Endothelial cell of umbilical vein (primary cell): ENCODE measurements around the gene SELENOH. TPM values are rescaled to one million over a fixed set of nuclear protein-coding genes. Genes with fewer than 3 reads are reported as not detected.

Experiments used
- BruUV-seq: library from RNA; stranded (reverse); fragments of 400-500 nt; replicated peaks from 2 replicates; lab custom pipeline; 2021; lab: Mats Ljungman, UMichigan
- CTCF ChIA-PET: fragments of 300-600, 350-600 bp; sonication (Branson Sonifier 250); formaldehyde crosslinking; loops from one replicate; lab custom pipeline; 2021; ENCODE audit warnings: antibody characterized with exemption, inconsistent platforms; lab: Charles Lee
- POLR2A ChIA-PET: fragments of 300-600, 350-600 bp; sonication (Branson Sonifier 250); formaldehyde crosslinking; loops from one replicate; lab custom pipeline; 2021; ENCODE audit warnings: antibody characterized with exemption, inconsistent platforms; lab: Charles Lee
- DNase-seq: peaks from one replicate; pipeline ENCODE4 v3.0.0-alpha.2; 2011; ENCODE audit warnings: low read depth, low spot score
- FAIRE-seq: peaks from 2 replicates; lab custom pipeline; 2011; peaks lifted over from hg19 to GRCh38; lab: Jason Lieb, UNC
- H2AFZ ChIP-seq: 2 replicates; pipeline ENCODE4 v1.6.0; 2012; ENCODE audit warnings: low read depth, low read length, control low read depth, inconsistent platforms
- H3K27ac ChIP-seq: 2 replicates; pipeline ENCODE4 v1.5.1; 2011; ENCODE audit warnings: low read depth, mild to moderate bottlenecking, control low read depth, low read length, moderate library complexity; ENCODE audit not compliant: insufficient read depth
- H3K27me3 ChIP-seq, 2 experiments: 2 replicates each; pipeline versions ENCODE4 v1.6.0 to v1.6.1; 2011; ENCODE audit warnings: low read length in 2 of 2, mixed read lengths in 1 of 2; ENCODE audit not compliant: control insufficient read depth in 2 of 2, insufficient read depth in 2 of 2
- H3K36me3 ChIP-seq, 2 experiments: 2 replicates in 1 of 2; 3 replicates in 1 of 2; pipeline ENCODE4 v1.5.1; 2011; ENCODE audit warnings: low read length in 2 of 2, mild to moderate bottlenecking in 1 of 2, moderate library complexity in 1 of 2; ENCODE audit not compliant: control insufficient read depth in 2 of 2, insufficient read depth in 2 of 2; ENCODE audit errors: extremely low read depth in 1 of 2
- H3K4me1 ChIP-seq: 3 replicates; pipeline ENCODE4 v1.5.1; 2011; ENCODE audit warnings: mild to moderate bottlenecking, low read length; ENCODE audit not compliant: control insufficient read depth, insufficient read depth; ENCODE audit errors: extremely low read depth
- H3K4me2 ChIP-seq: 2 replicates; pipeline ENCODE4 v1.6.1; 2011; ENCODE audit warnings: low read length, control low read depth, mixed read lengths; ENCODE audit not compliant: insufficient read depth
- H3K4me3 ChIP-seq, 3 experiments: fragments of 200-600 bp in 1 of 3; sonication (generic), shearing (Covaris generic) in 1 of 3; replicated peaks in 1 of 3; 2 replicates each; pipeline ENCODE4 v1.5.1; 2011 to 2016; ENCODE audit warnings: control low read depth in 3 of 3, low read length in 3 of 3, mild to moderate bottlenecking in 2 of 3, inconsistent platforms in 1 of 3, low read depth in 1 of 3, moderate library complexity in 1 of 3; ENCODE audit not compliant: insufficient read depth in 1 of 3
- H3K79me2 ChIP-seq: 2 replicates; pipeline ENCODE4 v1.6.0; 2012; ENCODE audit warnings: low read length, inconsistent platforms; ENCODE audit not compliant: control insufficient read depth, insufficient read depth
- H3K9ac ChIP-seq: replicated peaks from 2 replicates; pipeline ENCODE3; 2011; ENCODE audit warnings: low read length, control low read depth; ENCODE audit not compliant: insufficient read depth; ENCODE audit errors: extremely low read depth
- H3K9me1 ChIP-seq: replicated peaks from 3 replicates; pipeline ENCODE4 v1.6.0; 2011; ENCODE audit warnings: mild to moderate bottlenecking, low read length; ENCODE audit not compliant: control insufficient read depth, insufficient read depth; ENCODE audit errors: extremely low read depth
- H3K9me3 ChIP-seq: replicated peaks from 2 replicates; pipeline ENCODE4 v1.5.1; 2012; ENCODE audit warnings: low read length, inconsistent platforms; ENCODE audit not compliant: control insufficient read depth, insufficient read depth
- H4K20me1 ChIP-seq: replicated peaks from 2 replicates; pipeline ENCODE3; 2011; ENCODE audit warnings: mild to moderate bottlenecking, low read length; ENCODE audit not compliant: control insufficient read depth, insufficient read depth; ENCODE audit errors: extremely low read depth
- CTCF ChIP-seq, 2 donors: IDR thresholded peaks; 1 replicate in 1 of 2; 2 replicates in 1 of 2; pipeline ENCODE4 v1.5.1; 2011; ENCODE audit warnings: low read length in 2 of 2, mild to moderate bottlenecking in 2 of 2, moderate library complexity in 2 of 2, control low read depth in 1 of 2, inconsistent platforms in 1 of 2, low read depth in 1 of 2; ENCODE audit not compliant: insufficient read depth in 1 of 2; ENCODE audit errors: extremely low read depth in 1 of 2
- EZH2 ChIP-seq: IDR thresholded peaks from 2 replicates; pipeline ENCODE4 v1.6.1; 2012; ENCODE audit warnings: borderline replicate concordance, low read depth, mild to moderate bottlenecking, moderate library complexity, low read length, inconsistent platforms; ENCODE audit not compliant: severe bottlenecking
- FOS ChIP-seq: IDR thresholded peaks from 2 replicates; pipeline ENCODE4 v1.6.1; 2011; ENCODE audit warnings: mild to moderate bottlenecking, low read length, moderate library complexity, borderline replicate concordance; ENCODE audit not compliant: insufficient read depth
- GATA2 ChIP-seq: IDR thresholded peaks from 2 replicates; pipeline ENCODE4 v1.7.0; 2011; ENCODE audit warnings: low read depth, mild to moderate bottlenecking, moderate library complexity, mixed read lengths, low read length; ENCODE audit not compliant: insufficient read length, insufficient read depth
- JUN ChIP-seq: IDR thresholded peaks from 2 replicates; pipeline ENCODE4 v1.6.1; 2011; ENCODE audit warnings: borderline replicate concordance, low read depth; ENCODE audit not compliant: insufficient read length, insufficient read depth
- MAX ChIP-seq: IDR thresholded peaks from 2 replicates; pipeline ENCODE4 v1.6.1; 2011; ENCODE audit not compliant: insufficient read depth, insufficient read length
- MYC ChIP-seq: IDR thresholded peaks from one replicate; pipeline ENCODE4 v1.6.1; 2011; ENCODE audit warnings: mild to moderate bottlenecking, low read depth, low read length
- POLR2A ChIP-seq: IDR thresholded peaks from 2 replicates; pipeline ENCODE4 v1.6.1; 2012; ENCODE audit warnings: low read depth, mild to moderate bottlenecking, control low read depth, low read length
- POLR2AphosphoS5 ChIP-seq: IDR thresholded peaks from 2 replicates; pipeline ENCODE4 v1.6.1; 2012; ENCODE audit warnings: low read depth, mild to moderate bottlenecking, control low read depth, low read length, moderate library complexity; ENCODE audit not compliant: insufficient read depth
- dilution Hi-C: fragments of 300-500 bp; cut with MboI; formaldehyde crosslinking; loops from one replicate; pipeline ENCODE4 v1.15.0; 2019; ENCODE audit warnings: low sequenced_read_pairs; ENCODE audit not compliant: extremely low pct_ligation_motif_present
- intact Hi-C: fragments of 100-400 bp; cut with micrococcal nuclease; formaldehyde crosslinking; loops from one replicate; pipeline ENCODE4 v1.10.0; 2022
- polyA plus RNA-seq, 4 experiments: library from polyadenylated mRNA; depleted of rRNA in 3 of 4; stranded (reverse) in 3 of 4; unstranded in 1 of 4; fragments of >200 nt; gene quantifications; 2 replicates each; pipeline versions ENCODE4 v1.2.1 to v1.2.3, GENCODE V29; 2011 to 2012; ENCODE audit warnings: missing spikeins in 1 of 4
- total RNA-seq: library from RNA; stranded (reverse); gene quantifications from 2 replicates; pipeline ENCODE4 v1.2.3, GENCODE V29; 2021

The SELENOH gene
- total and polyA plus RNA-seq, 2 donors (not counting 3 experiments of a cell fraction or from before 2014, with no cell fraction given): 161 to 247 TPM

- peaks cover 93% of the 10 kb centered on the region for H3K79me2 ChIP-seq
- dilution Hi-C loops: no loop called here
- ChIA-PET CTCF (interaction anchor here (0.9 to 2.5 kb wide), 3 partner anchors 8 to 36 kb away, joined by 3 to 13 read pairs (median 3); partner anchors contain the start of gene BTBD18), POLR2A (interaction anchor here (0.8 to 1.8 kb wide), 2 partner anchors 10 to 27 kb away, joined by 4 to 5 read pairs; partner anchors contain the start of gene CTNND1)
- H3K36me3 ChIP-seq: peaks cover 2 to 3% of the 10 kb centered on the region in 2 experiments
- BruUV-seq: no TSS peak
- H3K27me3 ChIP-seq: no peaks in the 10 kb centered on the region
- no peaks in the 10 kb centered on the region for H3K9me1 ChIP-seq
- H3K4me3 ChIP-seq: no peak overlapping the region
- no peak for TF ChIP-seq FOS
- no peak for TF ChIP-seq MYC
- TF ChIP-seq GATA2: no peak
- no peak for TF ChIP-seq CTCF (IDR thresholded peaks at IDR 0.05; ENCODE audit: extremely low read depth in 1 of 2, insufficient read depth in 1 of 2, low read depth in 1 of 2, low read length in 2 of 2)
- TF ChIP-seq MAX: no peak
- no peak for TF ChIP-seq JUN
- TF ChIP-seq POLR2AphosphoS5: no peak
- TF ChIP-seq POLR2A: no peak
- no peak for TF ChIP-seq EZH2
- H3K27ac ChIP-seq: no peak overlapping the region
- DNase-seq (no peak), FAIRE-seq (no peak)
- H3K9ac ChIP-seq: no peak overlapping the region
- H2AFZ ChIP-seq: no peak overlapping the region
- peaks cover 26% of the 10 kb centered on the region for H3K4me1 ChIP-seq
- no peaks in the 10 kb centered on the region for H3K9me3 ChIP-seq
- no peak overlapping the region for H3K4me2 ChIP-seq
- intact Hi-C loops: no loop called here
- peaks cover 13% of the 10 kb centered on the region for H4K20me1 ChIP-seq
These were observed 46.8 kb downstream of the SELENOH start for GRCh38 chr11:57787920-57788702.
